BJ (cell line): ENCODE data around the gene NDC1. TPM values are rescaled to one million over a fixed set of nuclear protein-coding genes. Genes with fewer than 3 reads are reported as not detected.
"Not testable (repeated sequence)": the region's sequence is repeated elsewhere in the genome, so short reads cannot be mapped to it uniquely, and the experiment has no call there.

Source experiments
- CTCF ChIA-PET: fragments of 350-600 bp; formaldehyde crosslinking; extraction: SDS; loops from one replicate; lab custom pipeline; 2021; ENCODE audit warnings: antibody characterized with exemption, inconsistent platforms; lab: Yijun Ruan, JAX
- POLR2A ChIA-PET: fragments of 300-600 bp; sonication (Branson Sonifier 250); formaldehyde crosslinking; extraction: SDS; loops from one replicate; lab custom pipeline; 2021; ENCODE audit warnings: antibody characterized with exemption; lab: Charles Lee
- DNase-seq: peaks from one replicate; pipeline ENCODE4 v3.0.0-alpha.2; 2011; ENCODE audit warnings: low read depth
- H3K27me3 ChIP-seq: 2 replicates; pipeline ENCODE4 v1.6.0; 2011; ENCODE audit warnings: low read length; ENCODE audit not compliant: control insufficient read depth, insufficient read depth
- H3K36me3 ChIP-seq: 2 replicates; pipeline ENCODE4 v1.5.1; 2011; ENCODE audit warnings: low read length; ENCODE audit not compliant: control insufficient read depth, insufficient read depth
- H3K4me3 ChIP-seq: 2 replicates; pipeline ENCODE4 v1.5.1; 2011; ENCODE audit warnings: low read depth, mild to moderate bottlenecking, control low read depth, low read length
- CTCF ChIP-seq: IDR thresholded peaks from 2 replicates; pipeline ENCODE4 v1.5.1; 2011; ENCODE audit warnings: low read depth, mild to moderate bottlenecking, control low read depth, inconsistent platforms, low read length, moderate library complexity; ENCODE audit not compliant: insufficient read depth
- polyA plus RNA-seq: library from polyadenylated mRNA; depleted of rRNA; stranded (reverse); fragments of >200 nt; gene quantifications from 2 replicates; pipeline ENCODE4 v1.2.3, GENCODE V29; 2011

NDC1 gene
- polyA plus RNA-seq, 1 experiment: 17.5 TPM

- DNase-seq: no peak
- Histone ChIP-seq H3K27me3 (no peaks in the 10 kb centered on the region), H3K36me3 (no peaks in the 10 kb centered on the region), H3K4me3 (no peak overlapping the region)
- POLR2A ChIA-PET: no interaction called here
- CTCF ChIA-PET: interaction anchor here (1.7 to 3.1 kb wide), 3 partner anchors 10 to 277 kb away, joined by 3 to 21 read pairs (median 10); no protein-coding TSS in a partner anchor
- no peak for TF ChIP-seq CTCF
These were observed 74.6 kb downstream of the NDC1 start for GRCh38 chr1:53763461-53763860.

DNA sequence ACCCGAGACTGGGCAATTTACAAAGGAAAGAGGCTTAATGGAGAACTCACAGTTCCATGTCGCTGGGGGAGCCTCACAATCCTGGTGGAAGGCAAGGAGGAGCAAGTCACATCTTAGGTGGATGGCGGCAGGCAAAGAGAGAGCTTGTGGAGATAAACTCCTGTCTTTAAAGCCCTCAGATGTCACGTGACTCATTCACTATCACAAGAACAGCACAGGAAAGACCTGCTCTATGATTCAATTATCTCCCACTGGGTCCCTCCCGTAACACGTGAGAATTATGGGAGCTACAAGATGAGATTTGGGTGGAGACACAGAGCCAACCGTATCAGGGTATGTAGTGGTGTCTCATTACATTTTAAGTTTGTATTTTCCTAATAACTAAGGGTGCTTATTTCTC is 77.6 kb downstream of the NDC1 start:
- POLR2A ChIA-PET, DNase-seq, H3K36me3 ChIP-seq, H3K4me3 ChIP-seq, H3K27me3 ChIP-seq: not testable (repeated sequence)
- CTCF ChIA-PET: interaction anchor here (0.6 kb wide), 1 partner anchor 44 kb away, joined by 5 read pairs; no protein-coding TSS in a partner anchor

GRCh38 chr1:53755874-53756273 is 82.2 kb downstream of the NDC1 start:
- CTCF ChIA-PET: interaction anchor here (0.9 to 9.0 kb wide), 5 partner anchors 10 to 312 kb away, joined by 3 to 117 read pairs (median 6); no protein-coding TSS in a partner anchor
- no peak for DNase-seq
- Histone ChIP-seq H3K36me3 (no peaks in the 10 kb centered on the region), H3K27me3 (no peaks in the 10 kb centered on the region), H3K4me3 (no peak overlapping the region)
- POLR2A ChIA-PET: no interaction called here
- no peak for TF ChIP-seq CTCF

GRCh38 chr1:53754484-53755312 is 83.4 kb downstream of the NDC1 start:
- DNase-seq: no peak
- no peaks in the 10 kb centered on the region for H3K27me3 ChIP-seq
- H3K4me3 ChIP-seq: no peak overlapping the region
- CTCF ChIA-PET: interaction anchor here (0.6 to 9.0 kb wide), 25 partner anchors 8 to 476 kb away, joined by 3 to 117 read pairs (median 4); partner anchors contain the start of gene GLIS1
- H3K36me3 ChIP-seq: no peaks in the 10 kb centered on the region
- POLR2A ChIA-PET: no interaction called here
- peak; percentile 78 for TF ChIP-seq CTCF

- no peak for TF ChIP-seq CTCF
- Histone ChIP-seq H3K4me3 (no peak overlapping the region), H3K36me3 (no peaks in the 10 kb centered on the region), H3K27me3 (no peaks in the 10 kb centered on the region)
- DNase-seq: no peak
- CTCF ChIA-PET: interaction anchor here (0.6 to 9.0 kb wide), 8 partner anchors 9 to 266 kb away, joined by 3 to 117 read pairs (median 6); no protein-coding TSS in a partner anchor
- POLR2A ChIA-PET: no interaction called here
These were observed 85.8 kb downstream of the NDC1 start for GRCh38 chr1:53752281-53752680.
